Suprapubic skin (tissue), 4 donors: ENCODE measurements around the gene LUZP2. TPM values are rescaled to one million over a fixed set of nuclear protein-coding genes. Genes with fewer than 3 reads are reported as not detected.

Source experiments
- DNase-seq, 2 donors: peaks; one replicate each; pipeline ENCODE4 v3.0.0-alpha.2; 2019; ENCODE audit warnings: low spot score in 2 of 2
- H3K27ac ChIP-seq: fragments of 200-600 bp; sonication (generic); one replicate; pipeline ENCODE4 v1.5.1; 2019
- H3K27me3 ChIP-seq: fragments of 200-600 bp; sonication (generic); one replicate; pipeline ENCODE4 v1.5.1; 2019
- H3K36me3 ChIP-seq: fragments of 200-600 bp; sonication (generic); one replicate; pipeline ENCODE4 v1.5.1; 2019
- H3K4me1 ChIP-seq: fragments of 200-600 bp; sonication (generic); one replicate; pipeline ENCODE4 v1.5.1; 2019
- H3K4me3 ChIP-seq: fragments of 200-600 bp; sonication (generic); one replicate; pipeline ENCODE4 v1.5.1; 2019; ENCODE audit warnings: mild to moderate bottlenecking
- H3K9me3 ChIP-seq: fragments of 200-600 bp; sonication (generic); one replicate; pipeline ENCODE4 v1.5.1; 2019
- CTCF ChIP-seq, 2 donors: fragments of 200-600 bp in 1 of 2; fragments of 450-650 bp in 1 of 2; sonication (generic) in 1 of 2; IDR thresholded peaks; one replicate each; pipeline ENCODE4 v1.5.1; 2016 to 2019; ENCODE audit warnings: antibody characterized with exemption in 2 of 2, mild to moderate bottlenecking in 1 of 2, moderate library complexity in 1 of 2
- EP300 ChIP-seq: sonication (generic); formaldehyde crosslinking; IDR thresholded peaks from one replicate; pipeline ENCODE4 v1.6.1; 2017; ENCODE audit warnings: antibody characterized with exemption
- POLR2A ChIP-seq, 2 donors: fragments of 450-650 bp; IDR thresholded peaks; one replicate each; pipeline ENCODE4 v1.6.1; 2017; ENCODE audit warnings: antibody characterized with exemption in 2 of 2, mild to moderate bottlenecking in 2 of 2, moderate library complexity in 2 of 2
- POLR2AphosphoS5 ChIP-seq, 3 donors: sonication (generic); formaldehyde crosslinking; IDR thresholded peaks; one replicate each; pipeline ENCODE4 v1.6.1; 2017; ENCODE audit warnings: antibody characterized with exemption in 3 of 3
- WGBS: methylation state at CpG from one replicate; pipeline ENCODE4 v1.1.5; 2018; 5-methylcytosine and 5-hydroxymethylcytosine counted together
- total RNA-seq, 4 donors: library from RNA; depleted of rRNA; stranded (reverse); fragments of >200 nt; gene quantifications; one replicate each; pipeline ENCODE4 v1.1.0, GENCODE V29; 2016

Gene LUZP2
- total RNA-seq, 4 donors from 2014 or later, result 0.11 TPM; not detected in 3

- no peak for DNase-seq
- TF ChIP-seq EP300 (no peak), POLR2AphosphoS5 (IDR thresholded peaks at IDR 0.05) (no peak), POLR2A (IDR thresholded peaks at IDR 0.05) (no peak), CTCF (IDR thresholded peaks at IDR 0.05) (no peak)
- no peaks in the 10 kb centered on the region for H3K36me3 ChIP-seq
- no peaks in the 10 kb centered on the region for H3K9me3 ChIP-seq
- H3K4me3 ChIP-seq, result no peak overlapping the region
- no peaks in the 10 kb centered on the region for H3K27me3 ChIP-seq
- H3K27ac ChIP-seq, result no peak overlapping the region
- H3K4me1 ChIP-seq, result no peaks in the 10 kb centered on the region
- WGBS, result 92% methylated on average over 2 of the region's 2 CpGs
Observed at GRCh38 chr11:24793479-24793878, 296.6 kb downstream of the LUZP2 start.

- Histone ChIP-seq H3K36me3 (no peaks in the 10 kb centered on the region), H3K4me3 (no peak overlapping the region), H3K9me3 (no peaks in the 10 kb centered on the region), H3K27ac (no peak overlapping the region), H3K27me3 (no peaks in the 10 kb centered on the region), H3K4me1 (no peaks in the 10 kb centered on the region)
- TF ChIP-seq POLR2AphosphoS5 (IDR thresholded peaks at IDR 0.05), result no peak
- TF ChIP-seq EP300, result no peak
- no peak for TF ChIP-seq POLR2A (IDR thresholded peaks at IDR 0.05)
- TF ChIP-seq CTCF (IDR thresholded peaks at IDR 0.05), result no peak
- DNase-seq, result no peak
- 94% methylated on average over 1 of the region's 1 CpG for WGBS
Observed at GRCh38 chr11:24794064-24794463, 297.2 kb downstream of the LUZP2 start.

GRCh38 chr11:24805671-24806070 lies 308.8 kb downstream of the LUZP2 start:
- WGBS, result 71% methylated on average over 2 of the region's 2 CpGs
- no peaks in the 10 kb centered on the region for H3K36me3 ChIP-seq
- H3K9me3 ChIP-seq, result no peaks in the 10 kb centered on the region
- no peak for DNase-seq
- TF ChIP-seq POLR2A (IDR thresholded peaks at IDR 0.05) (no peak), EP300 (no peak), POLR2AphosphoS5 (IDR thresholded peaks at IDR 0.05) (no peak), CTCF (IDR thresholded peaks at IDR 0.05) (no peak)
- H3K4me3 ChIP-seq, result no peak overlapping the region
- no peak overlapping the region for H3K27ac ChIP-seq
- H3K27me3 ChIP-seq, result no peaks in the 10 kb centered on the region
- no peaks in the 10 kb centered on the region for H3K4me1 ChIP-seq

GRCh38 chr11:24808173-24808572 lies 311.3 kb downstream of the LUZP2 start:
- Histone ChIP-seq H3K4me3 (no peak overlapping the region), H3K36me3 (no peaks in the 10 kb centered on the region), H3K4me1 (no peaks in the 10 kb centered on the region), H3K9me3 (no peaks in the 10 kb centered on the region), H3K27ac (no peak overlapping the region), H3K27me3 (no peaks in the 10 kb centered on the region)
- no peak for DNase-seq
- TF ChIP-seq POLR2AphosphoS5 (IDR thresholded peaks at IDR 0.05) (no peak), CTCF (IDR thresholded peaks at IDR 0.05) (no peak), EP300 (no peak), POLR2A (IDR thresholded peaks at IDR 0.05) (no peak)
- WGBS, result 80% methylated on average over 2 of the region's 2 CpGs

- WGBS, result 36% methylated on average over 4 of the region's 4 CpGs
- no peaks in the 10 kb centered on the region for H3K9me3 ChIP-seq
Observed at GRCh38 chr11:24819006-24819405, 322.2 kb downstream of the LUZP2 start.

GRCh38 chr11:24819863-24820434 lies 323.1 kb downstream of the LUZP2 start:
- no peaks in the 10 kb centered on the region for H3K27me3 ChIP-seq
- no peaks in the 10 kb centered on the region for H3K9me3 ChIP-seq
- no peak overlapping the region for H3K27ac ChIP-seq
- no peak for DNase-seq
- WGBS, result 60% methylated on average over 4 of the region's 4 CpGs
- H3K4me3 ChIP-seq, result no peak overlapping the region
- H3K36me3 ChIP-seq, result no peaks in the 10 kb centered on the region
- TF ChIP-seq POLR2AphosphoS5 (IDR thresholded peaks at IDR 0.05) (no peak), POLR2A (IDR thresholded peaks at IDR 0.05) (no peak), EP300 (no peak), CTCF (IDR thresholded peaks at IDR 0.05) (no peak)
- no peaks in the 10 kb centered on the region for H3K4me1 ChIP-seq

More at GRCh38 chr11:24819006-24819405, 322.2 kb downstream of the LUZP2 start:
- H3K36me3 ChIP-seq, result no peaks in the 10 kb centered on the region
- H3K4me1 ChIP-seq, result no peaks in the 10 kb centered on the region
- TF ChIP-seq EP300, result no peak
- H3K27me3 ChIP-seq, result no peaks in the 10 kb centered on the region
- no peak for DNase-seq
- no peak overlapping the region for H3K4me3 ChIP-seq
- no peak overlapping the region for H3K27ac ChIP-seq
